ENCODE data around the gene SLC30A7. TPM values are rescaled to one million over a fixed set of nuclear protein-coding genes. Genes with fewer than 3 reads are reported as not detected.
"Not testable (repeated sequence)": the region's sequence is repeated elsewhere in the genome, so short reads cannot be mapped to it uniquely, and the experiment has no call there.

The SLC30A7 gene
- total and polyA plus RNA-seq, 2 of the 13 experiments (the other 11 are each of a cell fraction or from before 2014, with no cell fraction given): 8.3 to 40.8 TPM

DNA sequence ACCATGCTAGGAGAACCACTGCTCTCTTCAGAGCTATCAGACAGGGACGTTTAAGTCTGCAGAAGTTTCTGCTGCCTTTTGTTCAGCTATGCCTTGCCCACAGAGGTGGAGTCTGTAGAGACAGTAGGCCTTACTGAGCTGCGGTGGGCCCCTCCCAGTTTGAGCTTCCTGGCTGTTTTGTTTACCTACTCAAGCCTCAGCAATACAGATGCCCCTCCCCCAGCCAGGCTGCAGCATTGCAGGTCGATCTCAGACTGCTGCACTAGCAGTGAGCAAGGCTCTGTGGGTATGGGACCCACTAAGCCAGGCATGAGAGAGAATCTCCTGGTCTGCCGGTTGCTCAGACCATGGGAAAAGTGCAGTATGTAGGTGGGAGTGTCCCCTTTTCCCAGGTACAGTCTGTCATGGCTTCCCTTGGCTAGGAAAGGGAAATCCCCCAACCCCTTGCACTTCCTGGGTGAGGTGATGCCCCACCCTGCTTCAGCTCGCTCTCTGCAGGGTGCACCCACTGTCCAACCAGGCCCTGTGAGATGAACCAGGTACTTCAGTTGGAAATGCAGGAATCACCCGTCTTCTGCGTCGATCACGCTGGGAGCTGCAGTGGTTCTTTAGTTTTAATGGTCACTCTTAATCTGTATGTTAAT, 53.7 kb downstream of the SLC30A7 start (continued):
- TF ChIP-seq ZNF609 (CRISPR knock-in tag; IDR thresholded peaks at IDR 0.05; ENCODE audit: borderline replicate concordance) (0 out of 2 replicates have a peak, but pooled peaks have one; percentile 23), IRF2 (CRISPR knock-in tag; IDR thresholded peaks at IDR 0.05) (0 out of 2 replicates have a peak, but pooled peaks have one; percentile 23), RELA (CRISPR knock-in tag; IDR thresholded peaks at IDR 0.05) (0 out of 2 replicates have a peak, but pooled peaks have one; percentile 53), TEAD3 (CRISPR knock-in tag; optimal IDR thresholded peaks at IDR 0.05; ENCODE audit: borderline replicate concordance) (peak; percentile 26), ZNF580 (CRISPR knock-in tag; IDR thresholded peaks at IDR 0.05; ENCODE audit: borderline replicate concordance, low read depth) (0 out of 2 replicates have a peak, but pooled peaks have one; percentile 36), THAP11 (CRISPR knock-in tag; IDR thresholded peaks at IDR 0.05) (0 out of 2 replicates have a peak, but pooled peaks have one; percentile 27), FOXA3 (CRISPR knock-in tag; IDR thresholded peaks at IDR 0.05) (peak; percentile 56; the same call in 1 of the 2 replicates), SALL1 (CRISPR knock-in tag; IDR thresholded peaks at IDR 0.05) (peak; percentile 89), ZBTB4 (CRISPR knock-in tag; IDR thresholded peaks at IDR 0.05; ENCODE audit: borderline replicate concordance) (0 out of 2 replicates have a peak, but pooled peaks have one; percentile 28), RXRB (CRISPR knock-in tag; IDR thresholded peaks at IDR 0.05; ENCODE audit: borderline replicate concordance) (peak; percentile 40; the same call in 1 of the 2 replicates), NONO (CRISPR knock-in tag; conservative IDR thresholded peaks at IDR 0.05) (peak; percentile 65)
- TF ChIP-seq, protein P1, sequence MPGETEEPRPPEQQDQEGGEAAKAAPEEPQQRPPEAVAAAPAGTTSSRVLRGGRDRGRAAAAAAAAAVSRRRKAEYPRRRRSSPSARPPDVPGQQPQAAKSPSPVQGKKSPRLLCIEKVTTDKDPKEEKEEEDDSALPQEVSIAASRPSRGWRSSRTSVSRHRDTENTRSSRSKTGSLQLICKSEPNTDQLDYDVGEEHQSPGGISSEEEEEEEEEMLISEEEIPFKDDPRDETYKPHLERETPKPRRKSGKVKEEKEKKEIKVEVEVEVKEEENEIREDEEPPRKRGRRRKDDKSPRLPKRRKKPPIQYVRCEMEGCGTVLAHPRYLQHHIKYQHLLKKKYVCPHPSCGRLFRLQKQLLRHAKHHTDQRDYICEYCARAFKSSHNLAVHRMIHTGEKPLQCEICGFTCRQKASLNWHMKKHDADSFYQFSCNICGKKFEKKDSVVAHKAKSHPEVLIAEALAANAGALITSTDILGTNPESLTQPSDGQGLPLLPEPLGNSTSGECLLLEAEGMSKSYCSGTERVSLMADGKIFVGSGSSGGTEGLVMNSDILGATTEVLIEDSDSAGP (CRISPR knock-in tag; IDR thresholded peaks at IDR 0.05; ENCODE audit: borderline replicate concordance): peak; percentile 34; the same call in 1 of the 2 replicates
- not testable (repeated sequence) for TF ChIP-seq NONO (IDR thresholded peaks at IDR 0.05)
